Activated CD8-positive, alpha-beta memory T cell treated with anti-CD3 and anti-CD28 coated beads, Interleukin-2, amount 50 U/mL, for 48 hours (primary cell): ENCODE data around the gene TMA7B.

Experiments
- DNase-seq: peaks from one replicate; pipeline ENCODE4 v3.0.0-alpha.2; 2020

The TMA7B gene

DNA sequence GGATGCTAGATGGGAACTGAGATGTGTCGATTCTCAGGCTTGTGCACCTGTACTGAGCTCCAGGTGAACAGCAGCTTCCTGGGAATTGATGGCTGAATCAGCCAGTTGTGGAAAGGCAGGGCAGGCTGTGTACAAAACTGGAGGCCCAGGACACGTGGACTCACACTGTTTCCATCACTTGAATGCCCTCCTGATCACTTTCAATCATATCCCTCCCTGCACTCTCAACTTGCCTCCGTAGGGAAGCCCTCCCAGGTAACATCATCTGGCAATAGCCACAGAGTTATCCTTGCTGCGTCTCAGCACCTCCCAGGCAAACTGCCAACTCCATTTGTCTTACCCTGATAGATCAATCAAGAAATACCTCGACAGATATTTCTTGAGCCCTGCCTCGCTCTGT is 44.6 kb downstream of the TMA7B start:
- no peak for DNase-seq

DNA sequence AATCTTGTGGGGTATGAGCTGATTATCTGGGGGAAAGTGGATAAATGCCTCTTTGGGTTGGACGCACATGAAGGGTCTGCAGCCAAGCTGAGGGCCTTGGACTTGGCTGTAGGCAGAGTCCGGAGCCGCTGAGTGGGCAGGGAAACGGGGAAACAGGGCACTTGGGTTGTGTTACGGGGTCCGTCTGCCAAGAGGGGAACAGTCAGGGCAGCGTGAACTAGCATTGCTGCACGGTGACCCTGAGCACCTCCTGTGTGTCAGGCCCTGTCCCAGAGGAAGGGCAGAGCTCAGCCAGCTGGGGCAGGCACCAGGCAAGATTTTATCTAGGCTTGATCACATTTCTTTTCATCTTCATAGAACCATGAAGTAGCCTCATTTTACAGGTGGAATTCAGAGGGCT is 46.4 kb downstream of the TMA7B start:
- no peak for DNase-seq

DNA sequence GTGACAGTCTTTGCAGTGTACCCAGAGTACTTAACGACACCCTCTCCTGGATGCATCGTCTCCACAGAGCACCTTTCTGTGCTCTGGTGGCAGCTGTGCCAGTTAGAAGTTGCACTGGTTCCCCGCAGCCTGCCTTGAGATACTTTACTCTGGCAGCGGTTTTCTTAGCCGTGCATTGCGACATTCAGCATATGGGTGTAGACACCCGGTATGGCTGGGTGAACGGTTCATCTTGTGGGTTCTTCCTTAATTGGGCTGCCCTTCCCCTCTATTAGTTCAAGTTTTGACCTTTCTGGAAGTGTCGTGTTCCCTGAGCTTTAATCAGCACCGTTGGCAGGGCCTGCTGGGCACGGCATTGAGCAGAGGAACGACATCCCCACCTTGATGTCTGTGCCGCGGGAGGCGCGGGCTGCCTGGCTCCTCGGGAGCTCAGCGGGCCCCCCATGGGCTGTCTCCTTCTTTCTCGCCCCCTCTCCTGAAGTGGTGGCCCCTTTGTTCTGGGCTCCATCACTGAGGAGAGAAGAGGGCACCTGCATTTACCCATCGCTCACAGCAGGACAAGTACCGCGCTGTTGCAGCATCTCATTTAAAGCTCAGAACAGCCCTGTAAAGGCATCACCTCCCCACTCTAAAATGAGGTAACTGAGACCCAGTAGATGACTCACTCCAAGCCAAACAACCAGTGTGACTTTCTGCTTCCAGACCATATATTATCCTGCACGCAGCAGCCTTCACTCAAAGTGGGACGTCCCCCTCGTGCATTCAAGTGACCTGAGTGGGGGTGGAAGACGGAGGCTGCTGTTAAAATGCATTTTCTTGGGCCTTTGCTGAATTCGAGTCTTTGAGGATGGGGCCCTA is 47.9 kb downstream of the TMA7B start:
- DNase-seq: no peak

DNA sequence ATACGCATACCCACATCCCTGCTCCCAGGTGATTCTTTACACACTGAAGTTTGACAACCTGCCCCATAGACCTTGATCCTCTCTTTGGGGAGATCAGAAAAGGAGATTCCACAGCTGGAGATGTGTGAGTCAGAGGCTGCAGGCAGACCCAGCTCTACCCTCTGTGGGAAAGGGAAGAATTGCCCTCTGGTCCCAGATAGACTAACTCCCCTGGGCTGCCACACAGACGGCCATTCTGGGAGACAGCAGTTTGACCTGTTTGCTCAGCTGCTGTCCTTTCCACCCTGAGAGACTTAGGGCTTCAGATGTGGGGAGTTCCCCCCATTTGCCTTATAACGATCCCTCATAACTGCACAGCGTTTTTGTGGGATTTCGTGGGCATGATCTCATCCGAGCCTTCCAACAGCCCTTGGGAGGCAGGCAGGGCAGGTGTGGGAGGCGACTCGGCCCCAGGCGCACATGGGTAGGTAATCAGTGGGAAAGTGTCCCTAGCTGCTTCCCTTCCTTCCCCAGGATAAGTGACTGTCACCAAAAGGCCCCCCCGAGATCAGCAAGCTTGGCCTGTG is 48.6 kb downstream of the TMA7B start:
- DNase-seq: no peak

DNA sequence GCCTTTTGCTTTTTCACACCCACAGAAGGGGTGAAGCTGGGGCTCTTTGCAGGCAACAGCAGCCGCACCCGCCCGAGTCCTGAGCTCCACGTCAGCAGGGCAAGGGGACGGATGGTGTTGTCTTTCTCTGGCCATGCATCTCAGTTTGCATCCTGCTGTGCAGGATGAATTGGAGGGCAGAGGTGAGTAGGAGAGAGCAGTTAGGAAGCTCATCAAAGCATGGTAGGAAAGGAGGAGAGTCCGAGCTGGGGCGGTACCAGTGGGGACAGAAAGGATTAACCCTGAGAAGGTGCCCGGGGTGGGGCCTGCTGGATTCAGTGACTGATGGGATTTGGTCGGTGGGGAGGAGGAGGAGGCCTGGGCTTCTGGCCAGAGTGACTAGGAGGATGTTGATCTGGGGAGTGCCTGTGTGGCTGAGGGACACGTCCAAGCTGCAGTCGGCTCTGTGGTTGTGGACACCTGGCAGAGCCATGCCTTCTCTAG is 49.1 kb downstream of the TMA7B start:
- no peak for DNase-seq

DNA sequence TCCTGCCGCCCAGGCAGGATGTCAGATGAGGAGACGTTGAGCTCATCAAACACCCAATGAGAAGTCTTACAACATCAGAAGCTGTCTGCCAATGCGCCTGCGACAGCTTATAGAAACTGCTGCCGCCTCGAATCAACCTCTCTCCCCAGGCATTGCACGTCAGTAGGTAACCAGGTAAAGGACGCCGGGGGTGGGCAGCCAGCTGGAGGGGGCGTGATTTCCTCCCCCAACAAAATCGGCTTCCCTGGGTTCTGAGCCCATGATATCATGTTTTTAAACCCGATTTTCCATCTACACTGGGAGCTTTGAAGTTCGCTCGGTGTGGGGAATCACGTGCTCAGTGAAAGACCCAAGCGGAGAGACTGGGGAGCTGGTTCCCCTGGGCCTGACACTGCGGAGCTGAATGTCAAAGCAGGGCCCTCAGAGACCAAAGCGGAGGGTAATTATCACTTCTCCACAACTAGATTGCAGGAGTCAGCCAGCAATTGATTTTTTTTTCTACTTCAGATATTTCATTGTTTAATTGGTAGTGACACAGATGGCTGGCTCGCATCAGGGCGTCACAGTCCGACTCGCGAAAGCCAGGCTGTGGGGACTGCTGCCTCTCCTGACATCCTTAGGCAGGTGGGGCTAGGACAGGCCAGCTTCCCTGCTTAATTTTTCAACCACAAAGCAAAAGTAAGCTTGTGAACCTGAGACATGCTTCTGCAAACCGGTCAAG is 49.9 kb downstream of the TMA7B start:
- DNase-seq: no peak

DNA sequence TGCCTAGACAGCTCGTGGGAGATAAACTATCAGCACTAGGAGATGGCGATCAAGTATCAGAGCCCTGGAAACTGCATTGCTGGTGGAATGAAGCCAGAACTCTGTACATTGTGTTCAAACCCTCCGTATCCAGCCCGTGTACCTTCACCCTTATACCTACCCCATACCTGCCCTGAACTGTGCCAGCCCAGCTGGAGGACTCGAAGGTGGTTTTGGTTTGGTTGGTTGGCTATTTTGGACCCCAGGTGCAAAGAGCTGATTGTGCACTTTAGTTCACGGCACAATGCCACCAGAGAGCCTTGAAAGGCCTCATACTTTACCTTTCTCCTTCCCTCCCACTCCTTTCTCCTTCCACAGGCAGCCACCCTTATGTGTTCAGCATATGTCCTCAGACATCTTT is 50.5 kb downstream of the TMA7B start:
- DNase-seq: no peak
